Measurements from ENCODE around the gene COBLL1.
A peak's percentile ranks its signal among the peaks of the same experiment; 100 is the strongest.
"Not testable (repeated sequence)": the region's sequence is repeated elsewhere in the genome, so short reads cannot be mapped to it uniquely, and the experiment has no call there.

Gene COBLL1

GRCh38 chr2:164747783-164748433 lies 93.7 kb downstream of the COBLL1 start:
- no peak for DNase-seq

- DNase-seq: no peak
These were observed 94.5 kb downstream of the COBLL1 start for GRCh38 chr2:164747140-164747539.

- DNase-seq: no peak
These were observed 94.9 kb downstream of the COBLL1 start for GRCh38 chr2:164746713-164747112.

GRCh38 chr2:164745012-164745797 lies 96.4 kb downstream of the COBLL1 start:
- no peak for DNase-seq

- DNase-seq: no peak
These were observed 98.8 kb downstream of the COBLL1 start for GRCh38 chr2:164742738-164743317.

GRCh38 chr2:164739966-164740365 lies 101.7 kb downstream of the COBLL1 start:
- no peak for DNase-seq

- peak; percentile 1 to 11 for DNase-seq
These were observed 104.0 kb downstream of the COBLL1 start for GRCh38 chr2:164737612-164738081.

- DNase-seq: no peak
These were observed 106.2 kb downstream of the COBLL1 start for GRCh38 chr2:164735309-164735919.

GRCh38 chr2:164734196-164734595 lies 107.4 kb downstream of the COBLL1 start:
- DNase-seq: no peak

GRCh38 chr2:164725542-164725941 lies 116.1 kb downstream of the COBLL1 start:
- no peak for DNase-seq

GRCh38 chr2:164722616-164723338 lies 118.8 kb downstream of the COBLL1 start:
- no peak for DNase-seq

- no peak for DNase-seq
These were observed 120.2 kb downstream of the COBLL1 start for GRCh38 chr2:164721430-164721829.

GRCh38 chr2:164719996-164720941 lies 121.4 kb downstream of the COBLL1 start:
- DNase-seq: no peak

GRCh38 chr2:164717000-164717803 lies 124.4 kb downstream of the COBLL1 start:
- peak in 1 of 2 donors; percentile 21 for DNase-seq

- no peak for DNase-seq
These were observed 127.2 kb downstream of the COBLL1 start for GRCh38 chr2:164714471-164714870.

GRCh38 chr2:164711766-164712138 lies 129.9 kb downstream of the COBLL1 start:
- DNase-seq: no peak

GRCh38 chr2:164710837-164711765 lies 130.5 kb downstream of the COBLL1 start:
- DNase-seq: no peak

- not testable (repeated sequence) for DNase-seq
These were observed 131.3 kb downstream of the COBLL1 start for GRCh38 chr2:164710252-164710836.

GRCh38 chr2:164706522-164706921 lies 135.1 kb downstream of the COBLL1 start:
- DNase-seq: no peak

Data from hippocampal formation (tissue), 2 donors.